Fibroblast of upper back skin (primary cell): ENCODE data around the gene PPIF.

Experiments
- DNase-seq: peaks from one replicate; pipeline ENCODE4 v3.0.0-alpha.2; 2013

Gene PPIF

DNA sequence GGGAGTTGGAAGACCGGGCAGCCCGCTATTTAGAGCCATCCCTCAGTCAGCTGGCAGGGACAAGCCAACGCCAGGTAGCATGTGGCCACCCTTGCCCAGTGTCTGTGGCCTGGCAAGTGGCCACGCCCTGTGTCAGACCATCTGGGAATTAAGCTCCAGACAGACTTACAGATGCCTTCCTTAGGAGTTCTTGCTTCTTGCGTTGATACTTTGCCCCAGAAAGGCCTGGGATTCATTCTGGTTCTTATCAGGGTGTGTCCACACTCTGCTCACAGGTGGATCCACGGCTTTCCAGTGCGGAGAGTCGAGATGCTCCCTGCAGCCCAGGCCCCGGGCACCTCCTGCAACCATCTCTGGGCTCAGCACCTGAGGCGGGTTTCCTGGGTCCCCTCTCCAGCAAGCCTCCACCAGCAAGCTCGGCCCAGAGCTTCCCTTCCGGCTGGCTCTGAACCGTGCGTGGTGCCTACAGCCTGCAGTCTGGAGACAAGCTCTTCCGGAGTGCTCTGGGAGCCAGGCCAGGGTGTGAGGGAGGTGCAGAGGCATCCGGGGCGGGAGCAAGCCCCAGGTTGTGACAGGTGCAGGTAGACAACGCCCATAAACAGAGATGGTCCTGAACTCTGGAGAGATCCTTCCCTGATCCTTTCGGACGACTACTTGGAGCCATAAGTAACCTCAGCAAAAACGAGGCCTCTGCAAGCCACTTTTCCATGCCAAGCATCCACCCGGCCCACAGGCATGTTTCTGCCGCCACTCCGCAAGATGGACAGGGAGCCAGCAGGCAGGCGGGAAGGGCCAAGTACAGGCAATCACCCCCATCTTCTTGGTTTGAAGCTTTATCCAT, 32.3 kb upstream of the PPIF start:
- DNase-seq, result no peak

- no peak for DNase-seq
Measured at GRCh38 chr10:79315602-79315920, 31.7 kb upstream of the PPIF start.

DNA sequence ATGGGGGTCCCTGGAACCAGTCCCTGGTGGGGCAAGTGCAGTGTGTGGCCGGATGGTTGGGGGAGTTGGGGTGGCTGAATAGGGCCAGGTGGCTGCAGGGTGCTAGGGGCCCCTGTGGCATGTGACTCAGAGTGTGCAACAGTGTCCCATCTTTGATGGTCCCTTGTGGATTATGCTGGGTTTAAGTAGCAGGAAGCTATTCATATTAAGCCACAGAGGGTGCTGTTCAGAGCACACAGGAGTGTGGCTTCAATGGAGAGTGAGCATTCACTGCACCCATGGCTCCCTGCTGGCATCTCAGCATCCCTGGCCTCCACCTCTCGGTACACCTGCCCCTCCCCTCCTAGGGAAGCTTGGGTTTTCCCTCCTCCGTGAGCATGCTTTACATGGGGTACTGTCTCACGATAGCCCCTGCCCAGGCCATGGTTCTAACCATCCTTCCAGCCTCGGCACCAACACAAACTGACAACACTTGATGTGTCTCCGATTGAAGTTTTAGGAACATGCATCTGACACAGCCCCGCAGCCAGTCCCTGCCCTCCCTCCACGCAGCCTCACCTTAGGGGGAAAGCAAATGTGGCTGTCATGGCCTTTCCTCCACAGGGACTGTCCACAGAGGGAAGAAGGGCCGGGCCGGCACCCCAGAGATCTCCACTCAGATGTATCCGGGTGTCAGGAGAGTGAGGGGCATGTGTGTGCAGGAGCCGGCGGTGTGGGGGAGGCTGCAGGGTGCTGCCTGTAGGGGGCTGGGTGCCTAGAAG, 30.4 kb upstream of the PPIF start:
- peak; percentile 26 for DNase-seq

DNA sequence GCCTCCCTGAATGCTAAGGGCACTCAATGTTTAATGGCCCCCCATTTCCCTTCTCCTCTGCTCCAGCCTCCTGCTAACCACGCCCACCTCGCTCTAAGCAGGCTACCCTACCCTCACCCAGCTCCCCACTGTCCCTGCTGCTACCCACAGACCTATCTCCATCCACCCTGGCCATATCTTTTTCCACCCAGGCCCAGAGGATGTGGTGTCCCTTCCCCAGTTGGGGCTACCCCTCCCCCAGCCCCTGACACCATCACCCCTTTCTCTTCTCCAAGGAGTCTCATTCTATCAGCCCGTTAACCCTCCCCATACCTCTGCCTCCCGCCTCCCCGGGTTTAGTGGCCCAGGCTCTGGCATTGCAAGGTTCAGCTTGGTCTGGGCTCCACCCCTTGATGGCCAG, 28.9 kb upstream of the PPIF start:
- DNase-seq, result no peak

- no peak for DNase-seq
Measured at GRCh38 chr10:79319115-79319771, 28.0 kb upstream of the PPIF start.

DNA sequence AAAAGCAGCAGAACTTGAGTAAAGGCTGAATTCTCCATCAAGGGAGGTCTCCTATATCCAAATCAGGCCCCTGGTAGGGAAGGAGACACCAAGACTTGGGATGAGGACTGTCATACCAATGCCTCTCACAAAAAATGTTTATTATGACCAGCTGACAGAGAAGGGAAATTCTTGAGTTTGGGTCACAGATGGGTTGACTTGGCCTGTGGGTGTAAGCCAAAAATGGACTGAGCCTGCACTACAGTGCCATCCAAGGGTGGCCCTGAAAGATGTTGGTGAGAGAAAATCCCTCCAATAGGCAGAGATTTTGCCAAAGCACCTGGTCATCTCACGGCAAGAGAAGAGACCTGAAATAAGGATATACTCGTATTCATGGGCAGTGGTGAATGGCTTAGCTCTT, 27.0 kb upstream of the PPIF start:
- DNase-seq, result no peak

- peak; percentile 70 for DNase-seq
Measured at GRCh38 chr10:79320820-79321493, 26.3 kb upstream of the PPIF start.

- no peak for DNase-seq
Measured at GRCh38 chr10:79321494-79321882, 25.8 kb upstream of the PPIF start.

DNA sequence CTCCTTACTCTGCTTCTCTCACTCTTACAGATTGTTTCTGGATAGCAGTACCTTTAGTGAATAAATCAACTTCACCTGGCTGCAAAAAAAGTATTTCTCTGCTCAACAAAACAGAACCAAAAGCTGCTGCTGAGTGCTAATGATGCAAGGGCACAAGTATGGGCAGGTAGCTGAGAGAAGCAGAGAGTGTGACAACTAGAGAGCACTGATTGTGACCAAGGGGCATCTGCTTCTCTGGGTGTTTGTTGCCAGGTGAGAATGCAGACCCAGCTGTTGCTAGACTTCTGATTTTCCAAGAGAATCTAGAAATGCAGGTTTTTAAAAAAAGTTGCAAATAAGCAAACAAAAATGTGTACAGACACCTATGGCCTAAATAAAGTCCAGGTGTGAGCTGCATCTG, 25.3 kb upstream of the PPIF start:
- no peak for DNase-seq

- DNase-seq, result peak; percentile 94
Measured at GRCh38 chr10:79322616-79323543, 24.4 kb upstream of the PPIF start.

DNA sequence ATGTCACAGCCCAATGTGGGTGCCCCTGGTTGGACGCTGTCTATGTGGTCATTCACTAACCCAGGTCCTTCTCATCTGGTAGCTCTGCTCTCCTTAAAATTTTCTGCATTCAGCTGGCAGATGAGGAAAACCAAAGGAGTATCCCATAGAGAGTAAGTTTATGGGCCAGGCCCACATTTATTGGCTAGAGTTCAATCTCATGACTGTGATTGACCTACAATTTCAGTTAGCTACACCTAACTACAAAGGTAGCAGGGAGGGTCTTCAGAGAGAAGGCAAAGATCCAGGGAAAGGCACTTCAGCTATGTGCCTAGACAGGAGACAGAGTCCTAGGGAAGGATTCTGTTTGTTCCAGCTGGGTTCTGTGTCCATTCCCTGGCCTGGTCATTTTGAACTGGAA, 23.7 kb upstream of the PPIF start:
- no peak for DNase-seq

DNA sequence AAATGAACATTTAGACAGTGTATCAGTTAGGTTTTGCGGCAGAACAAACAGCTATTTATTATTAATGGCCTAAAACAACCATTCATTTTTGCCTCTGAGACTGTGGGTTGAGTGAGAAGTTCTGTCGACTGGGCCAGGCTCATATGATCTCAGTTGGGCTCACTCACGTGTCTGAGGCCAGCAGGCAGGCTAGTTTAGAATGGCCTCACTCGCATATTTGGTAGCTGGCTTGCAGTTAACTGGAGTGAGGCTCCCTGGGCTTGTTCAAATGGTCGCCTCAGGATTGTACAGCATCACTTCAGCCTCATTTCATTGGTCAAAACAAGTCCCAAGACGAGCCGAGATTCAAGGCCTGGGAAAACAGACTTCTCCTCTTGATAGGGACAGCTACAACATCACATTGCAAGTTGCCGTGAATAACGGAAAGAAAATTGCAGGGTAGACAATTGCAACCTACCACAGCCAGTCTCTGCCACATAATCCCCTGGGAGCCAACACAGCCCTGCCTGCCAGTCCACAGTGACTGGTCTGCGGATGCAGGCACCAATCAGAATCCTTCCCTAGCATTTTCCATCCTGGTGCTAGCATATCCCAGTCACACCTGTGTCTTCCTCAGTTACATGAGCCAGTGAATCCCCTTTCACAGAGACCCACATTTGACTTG, 23.1 kb upstream of the PPIF start:
- no peak for DNase-seq

GRCh38 chr10:79326361-79327089, 20.7 kb upstream of the PPIF start:
- DNase-seq, result no peak

DNA sequence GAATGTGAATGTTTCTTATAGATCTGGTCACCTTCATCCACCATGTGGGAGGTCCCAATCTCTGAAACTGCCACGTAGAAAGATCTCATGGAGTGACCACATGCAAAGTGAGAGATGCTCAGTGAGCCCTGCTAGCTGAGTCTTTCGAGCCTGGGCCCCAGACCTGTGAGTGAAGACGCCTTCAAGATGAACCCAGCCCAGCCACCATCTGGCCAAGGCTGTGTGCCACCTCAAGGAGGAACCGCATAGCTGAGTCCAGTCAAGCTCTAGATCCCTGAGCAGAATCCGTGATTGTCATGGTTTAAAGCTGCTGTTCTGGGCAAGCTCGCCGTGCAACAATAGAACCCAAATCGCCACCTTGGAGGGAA, 20.2 kb upstream of the PPIF start:
- no peak for DNase-seq

GRCh38 chr10:79328147-79328701, 19.0 kb upstream of the PPIF start:
- no peak for DNase-seq

DNA sequence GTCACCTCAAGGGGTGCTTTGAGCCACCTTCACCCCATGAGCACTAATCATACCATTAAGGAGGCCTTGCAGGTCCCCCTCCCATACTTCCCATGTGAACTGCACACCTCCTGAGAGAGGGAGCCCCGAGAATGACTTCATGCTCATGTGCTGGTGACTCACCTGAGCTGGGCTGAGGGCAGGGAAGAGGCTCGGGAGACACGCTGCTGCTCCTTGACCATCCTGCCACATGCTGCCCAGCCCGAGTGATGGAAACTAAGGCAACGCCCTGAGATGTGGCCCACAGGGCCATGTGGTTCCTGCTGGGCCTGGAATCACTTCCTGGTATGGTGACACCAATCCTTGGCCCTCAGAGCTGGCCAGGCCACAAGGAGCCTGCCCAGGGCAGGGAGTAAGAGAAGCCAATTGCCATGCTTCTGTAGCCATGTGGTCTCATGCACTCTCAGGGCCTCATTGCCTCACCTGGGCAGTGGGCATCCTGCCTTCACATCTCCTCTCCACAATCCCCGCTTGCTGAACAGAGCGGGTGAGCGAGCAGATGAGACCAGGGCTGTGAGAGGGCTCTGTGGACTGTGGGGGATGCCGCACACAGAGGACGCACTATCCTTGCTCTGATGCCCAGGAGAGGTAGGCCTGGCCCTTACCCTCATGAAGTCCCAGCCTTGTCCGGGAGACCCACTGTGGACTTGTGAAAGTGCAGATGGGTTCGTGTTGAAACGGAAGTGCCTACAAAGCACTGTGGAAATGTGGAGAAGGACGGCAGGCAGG, 18.3 kb upstream of the PPIF start:
- no peak for DNase-seq

GRCh38 chr10:79329529-79329928, 17.7 kb upstream of the PPIF start:
- DNase-seq, result no peak

DNA sequence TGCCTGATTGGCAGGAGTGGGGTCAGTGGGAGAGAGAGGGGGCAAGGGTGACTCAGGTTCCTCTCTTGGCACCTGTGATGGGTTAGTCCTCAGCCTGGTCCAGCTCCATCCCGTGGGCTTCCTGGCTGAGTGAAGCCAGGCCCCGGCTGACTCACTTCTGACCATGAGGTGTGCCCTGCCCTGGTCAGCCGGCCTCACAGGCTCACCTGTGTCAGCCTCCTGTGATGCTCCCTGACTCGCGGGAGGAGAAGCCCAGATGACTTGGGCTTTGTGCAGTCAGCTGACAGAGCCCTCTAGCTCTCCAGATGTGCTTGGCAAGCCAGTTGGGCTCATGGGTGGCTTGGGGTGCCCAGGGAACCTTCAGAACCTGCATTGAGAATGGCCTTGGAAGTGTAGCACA, 16.0 kb upstream of the PPIF start:
- no peak for DNase-seq

DNA sequence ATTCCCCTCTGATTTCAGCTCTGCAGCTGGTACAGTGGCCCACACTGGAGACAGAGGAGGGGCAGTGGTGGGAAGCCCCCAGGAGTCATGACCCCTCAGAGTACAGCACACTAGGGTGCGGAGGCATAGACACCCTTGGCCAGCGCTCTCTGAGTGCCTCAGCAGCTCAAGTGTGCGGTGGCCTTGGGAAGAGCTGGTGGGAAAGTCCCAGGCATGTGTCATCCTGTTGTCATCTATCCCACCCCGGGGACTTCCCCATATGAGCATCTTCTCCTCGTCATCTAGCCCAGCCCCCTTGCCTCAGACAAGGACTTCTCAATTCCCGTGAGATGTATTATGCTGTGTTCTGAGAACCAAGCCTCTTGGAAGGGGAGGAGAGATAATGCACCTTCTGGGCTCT, 15.6 kb upstream of the PPIF start:
- peak; percentile 72 for DNase-seq
